Stimulated activated CD8-positive, alpha-beta memory T cell treated with anti-CD3 and anti-CD28 coated beads, Interleukin-15, amount 100 ng/mL, for 48 hours (primary cell): ENCODE measurements around the gene CCDC174.
"Not testable (repeated sequence)": the region's sequence is repeated elsewhere in the genome, so short reads cannot be mapped to it uniquely, and the experiment has no call there.

Experiments
- DNase-seq, 2 donors: peaks; one replicate each; pipeline ENCODE4 v3.0.0-alpha.2; 2020; ENCODE audit warnings: low read depth in 2 of 2

CCDC174 gene

GRCh38 chr3:14651440-14652251 is at the start of gene CCDC174:
Gene CCDC174 (plus strand): TSS chr3:14651762. CDS start chr3:14651837, 75 bp downstream.
- DNase-seq = peak; percentile 82 to 87

GRCh38 chr3:14602006-14602803 is 49.4 kb upstream of the CCDC174 start:
- no peak for DNase-seq

- no peak for DNase-seq
These were observed 48.5 kb upstream of the CCDC174 start for GRCh38 chr3:14602804-14603644.

GRCh38 chr3:14605067-14605466 is 46.5 kb upstream of the CCDC174 start:
- DNase-seq = no peak

- DNase-seq = no peak
These were observed 45.8 kb upstream of the CCDC174 start for GRCh38 chr3:14605744-14606143.

- DNase-seq = no peak
These were observed 44.8 kb upstream of the CCDC174 start for GRCh38 chr3:14606669-14607339.

GRCh38 chr3:14608298-14608697 is 43.3 kb upstream of the CCDC174 start:
- DNase-seq = no peak

GRCh38 chr3:14609058-14609457 is 42.5 kb upstream of the CCDC174 start:
- DNase-seq = not testable (repeated sequence)

- DNase-seq = no peak
These were observed 42.1 kb upstream of the CCDC174 start for GRCh38 chr3:14609506-14609905.

GRCh38 chr3:14609941-14610340 is 41.6 kb upstream of the CCDC174 start:
- DNase-seq = no peak

- no peak for DNase-seq
These were observed 37.4 kb upstream of the CCDC174 start for GRCh38 chr3:14614189-14614588.

GRCh38 chr3:14614862-14615261 is 36.7 kb upstream of the CCDC174 start:
- no peak for DNase-seq

- DNase-seq = no peak
These were observed 34.7 kb upstream of the CCDC174 start for GRCh38 chr3:14616606-14617507.

GRCh38 chr3:14617508-14618023 is 34.0 kb upstream of the CCDC174 start:
- DNase-seq = no peak

GRCh38 chr3:14619605-14620004 is 32.0 kb upstream of the CCDC174 start:
- DNase-seq = no peak

GRCh38 chr3:14620512-14620911 is 31.1 kb upstream of the CCDC174 start:
- DNase-seq = no peak

- no peak for DNase-seq
These were observed 30.5 kb upstream of the CCDC174 start for GRCh38 chr3:14621093-14621492.

- no peak for DNase-seq
These were observed 29.2 kb upstream of the CCDC174 start for GRCh38 chr3:14622368-14622767.

GRCh38 chr3:14623569-14624051 is 28.0 kb upstream of the CCDC174 start:
- no peak for DNase-seq

- DNase-seq = no peak
These were observed 27.1 kb upstream of the CCDC174 start for GRCh38 chr3:14624498-14624897.
